ENCODE results near the gene THPO. TPM values are rescaled to one million over a fixed set of nuclear protein-coding genes. Genes with fewer than 3 reads are reported as not detected.

The THPO gene
- total and polyA plus RNA-seq, 10 of the 15 experiments (the other 5 are each of a cell fraction or from before 2014, with no cell fraction given): not detected

DNA sequence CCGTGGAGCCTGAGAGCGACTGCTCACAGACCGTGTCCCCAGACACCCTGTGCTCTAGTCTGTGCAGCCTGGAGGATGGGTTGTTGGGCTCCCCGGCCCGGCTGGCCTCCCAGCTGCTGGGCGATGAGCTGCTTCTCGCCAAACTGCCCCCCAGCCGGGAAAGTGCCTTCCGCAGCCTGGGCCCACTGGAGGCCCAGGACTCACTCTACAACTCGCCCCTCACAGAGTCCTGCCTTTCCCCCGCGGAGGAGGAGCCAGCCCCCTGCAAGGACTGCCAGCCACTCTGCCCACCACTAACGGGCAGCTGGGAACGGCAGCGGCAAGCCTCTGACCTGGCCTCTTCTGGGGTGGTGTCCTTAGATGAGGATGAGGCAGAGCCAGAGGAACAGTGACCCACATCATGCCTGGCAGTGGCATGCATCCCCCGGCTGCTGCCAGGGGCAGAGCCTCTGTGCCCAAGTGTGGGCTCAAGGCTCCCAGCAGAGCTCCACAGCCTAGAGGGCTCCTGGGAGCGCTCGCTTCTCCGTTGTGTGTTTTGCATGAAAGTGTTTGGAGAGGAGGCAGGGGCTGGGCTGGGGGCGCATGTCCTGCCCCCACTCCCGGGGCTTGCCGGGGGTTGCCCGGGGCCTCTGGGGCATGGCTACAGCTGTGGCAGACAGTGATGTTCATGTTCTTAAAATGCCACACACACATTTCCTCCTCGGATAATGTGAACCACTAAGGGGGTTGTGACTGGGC, 33.3 kb downstream of the THPO start:
- POLR2A ChIA-PET: no interaction called here
- SMC1A ChIA-PET (ENCODE audit: uncharacterized antibody, unreplicated experiment): no interaction called here
- H3K36me3 ChIP-seq (ENCODE audit: control insufficient read depth in 2 of 2, insufficient read depth in 2 of 2, low read length in 1 of 2): no peaks in the 10 kb centered on the region
- H3K79me2 ChIP-seq (ENCODE audit: control insufficient read depth, insufficient read depth, low read length): no peaks in the 10 kb centered on the region
- H3K4me2 ChIP-seq (ENCODE audit: control insufficient read depth, insufficient read depth): no peak overlapping the region
- no peaks in the 10 kb centered on the region for H3K27me3 ChIP-seq (replicated peaks in 1 of 2; ENCODE audit: control insufficient read depth in 2 of 2, insufficient read depth in 2 of 2, low read length in 1 of 2)
- no peak overlapping the region for H2AFZ ChIP-seq (ENCODE audit: control insufficient read depth, low read depth, low read length)
- CTCF ChIA-PET: interaction anchor here (1.4 kb wide), 1 partner anchor 9 kb away, joined by 5 read pairs; no protein-coding TSS in a partner anchor
- no peak for DNase-seq (ENCODE audit: low read depth, low spot score)
- TF ChIP-seq MEF2A (IDR thresholded peaks at IDR 0.05; ENCODE audit: insufficient read depth, low read depth, low read length) (no peak), MYC (IDR thresholded peaks at IDR 0.05; ENCODE audit: insufficient read depth, insufficient read length, insufficient replicate concordance, low read length, severe bottlenecking) (no peak), CHD1 (IDR thresholded peaks at IDR 0.05; ENCODE audit: low read depth, low read length) (no peak), POLR2AphosphoS5 (IDR thresholded peaks at IDR 0.05; ENCODE audit: low read length) (no peak), STAT1 (conservative IDR thresholded peaks at IDR 0.05) (no peak), RAD51 (IDR thresholded peaks at IDR 0.05) (no peak), EED (IDR thresholded peaks at IDR 0.05; ENCODE audit: low read depth) (no peak), NFXL1 (IDR thresholded peaks at IDR 0.05; ENCODE audit: borderline replicate concordance) (no peak), HDAC6 (IDR thresholded peaks at IDR 0.05; ENCODE audit: unreplicated experiment) (no peak), ETV6 (conservative IDR thresholded peaks at IDR 0.05 in 1 of 2, IDR thresholded peaks at IDR 0.05 in 1 of 2; ENCODE audit: borderline replicate concordance in 1 of 2, low read depth in 1 of 2) (no peak)
- TF ChIP-seq, protein P1, sequence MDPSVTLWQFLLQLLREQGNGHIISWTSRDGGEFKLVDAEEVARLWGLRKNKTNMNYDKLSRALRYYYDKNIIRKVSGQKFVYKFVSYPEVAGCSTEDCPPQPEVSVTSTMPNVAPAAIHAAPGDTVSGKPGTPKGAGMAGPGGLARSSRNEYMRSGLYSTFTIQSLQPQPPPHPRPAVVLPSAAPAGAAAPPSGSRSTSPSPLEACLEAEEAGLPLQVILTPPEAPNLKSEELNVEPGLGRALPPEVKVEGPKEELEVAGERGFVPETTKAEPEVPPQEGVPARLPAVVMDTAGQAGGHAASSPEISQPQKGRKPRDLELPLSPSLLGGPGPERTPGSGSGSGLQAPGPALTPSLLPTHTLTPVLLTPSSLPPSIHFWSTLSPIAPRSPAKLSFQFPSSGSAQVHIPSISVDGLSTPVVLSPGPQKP (IDR thresholded peaks at IDR 0.05; ENCODE audit: low read depth, low read length): no peak
- TF ChIP-seq, protein P2, sequence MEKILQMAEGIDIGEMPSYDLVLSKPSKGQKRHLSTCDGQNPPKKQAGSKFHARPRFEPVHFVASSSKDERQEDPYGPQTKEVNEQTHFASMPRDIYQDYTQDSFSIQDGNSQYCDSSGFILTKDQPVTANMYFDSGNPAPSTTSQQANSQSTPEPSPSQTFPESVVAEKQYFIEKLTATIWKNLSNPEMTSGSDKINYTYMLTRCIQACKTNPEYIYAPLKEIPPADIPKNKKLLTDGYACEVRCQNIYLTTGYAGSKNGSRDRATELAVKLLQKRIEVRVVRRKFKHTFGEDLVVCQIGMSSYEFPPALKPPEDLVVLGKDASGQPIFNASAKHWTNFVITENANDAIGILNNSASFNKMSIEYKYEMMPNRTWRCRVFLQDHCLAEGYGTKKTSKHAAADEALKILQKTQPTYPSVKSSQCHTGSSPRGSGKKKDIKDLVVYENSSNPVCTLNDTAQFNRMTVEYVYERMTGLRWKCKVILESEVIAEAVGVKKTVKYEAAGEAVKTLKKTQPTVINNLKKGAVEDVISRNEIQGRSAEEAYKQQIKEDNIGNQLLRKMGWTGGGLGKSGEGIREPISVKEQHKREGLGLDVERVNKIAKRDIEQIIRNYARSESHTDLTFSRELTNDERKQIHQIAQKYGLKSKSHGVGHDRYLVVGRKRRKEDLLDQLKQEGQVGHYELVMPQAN (conservative IDR thresholded peaks at IDR 0.05): no peak
- no peaks in the 10 kb centered on the region for H3K9me3 ChIP-seq (replicated peaks; ENCODE audit: control insufficient read depth, insufficient read depth, low read length)
- no peak overlapping the region for H3K27ac ChIP-seq (ENCODE audit: control insufficient read depth, insufficient read depth)
- RAD21 ChIA-PET (ENCODE audit: unreplicated experiment): no interaction called here
- no TSS peak for BruUV-seq (replicated peaks)
- 77% methylated on average over 23 of the region's 24 CpGs for WGBS (ENCODE audit: insufficient coverage, insufficient replicate concordance, low lambda C conversion rate, missing lambda C conversion rate)
- H4K20me1 ChIP-seq (ENCODE audit: control insufficient read depth, insufficient read depth): no peaks in the 10 kb centered on the region
- H3K4me3 ChIP-seq: no peak overlapping the region
- in situ Hi-C loops (cut with MboI) (no loop called here), intact Hi-C loops (cut with micrococcal nuclease; ENCODE audit: unreplicated experiment) (no loop called here)
- ATAC-seq: no peak
- no peak for FAIRE-seq
- peaks cover 3% of the 10 kb centered on the region; the same call in 1 of the 2 replicates for H3K4me1 ChIP-seq (ENCODE audit: control insufficient read depth, insufficient read depth, low read length)
- H3K9ac ChIP-seq (ENCODE audit: control insufficient read depth, insufficient read depth, low read length): no peak overlapping the region
